Neural progenitor cell (in vitro differentiated cells): ENCODE data around the gene CNPY1. TPM values are rescaled to one million over a fixed set of nuclear protein-coding genes. Genes with fewer than 3 reads are reported as not detected.

ENCODE experiments used
- DNase-seq: peaks from one replicate; pipeline ENCODE4 v3.0.0-alpha.2; 2016; ENCODE audit warnings: low spot score
- H2AFZ ChIP-seq: fragments of 200-600 bp; sonication (generic); replicated peaks from 2 replicates; pipeline ENCODE4 v1.6.1; 2016; ENCODE audit warnings: antibody characterized with exemption
- H3F3A ChIP-seq: fragments of 200-600 bp; sonication (generic); 2 replicates; pipeline ENCODE4 v1.6.1; 2016; ENCODE audit warnings: antibody characterized with exemption, low read depth
- H3K27ac ChIP-seq: fragments of 200-600 bp; sonication (generic); 2 replicates; pipeline ENCODE4 v1.5.1; 2016; ENCODE audit warnings: mild to moderate bottlenecking
- H3K27me3 ChIP-seq: fragments of 200-600 bp; sonication (generic); 2 replicates; pipeline ENCODE4 v1.6.1; 2016; ENCODE audit warnings: mild to moderate bottlenecking, moderate library complexity
- H3K36me3 ChIP-seq: fragments of 200-600 bp; sonication (generic); 2 replicates; pipeline ENCODE4 v1.5.1; 2016
- H3K4me1 ChIP-seq: fragments of 200-600 bp; sonication (generic); 2 replicates; pipeline ENCODE4 v1.6.1; 2016; ENCODE audit warnings: mixed run types
- H3K4me2 ChIP-seq: fragments of 200-600 bp; sonication (generic); 2 replicates; pipeline ENCODE4 v1.6.1; 2016
- H3K4me3 ChIP-seq: fragments of 200-600 bp; sonication (generic); 2 replicates; pipeline ENCODE4 v1.5.1; 2016
- H3K79me2 ChIP-seq: fragments of 200-600 bp; sonication (generic); 2 replicates; pipeline ENCODE4 v1.6.1; 2016; ENCODE audit warnings: low read depth
- H3K9ac ChIP-seq: fragments of 200-600 bp; sonication (generic); 2 replicates; pipeline ENCODE4 v1.6.1; 2016
- H3K9me3 ChIP-seq: fragments of 200-600 bp; sonication (generic); 2 replicates; pipeline ENCODE4 v1.5.1; 2016; ENCODE audit warnings: low read depth
- H4K20me1 ChIP-seq: fragments of 200-600 bp; sonication (generic); 2 replicates; pipeline ENCODE4 v1.6.1; 2016; ENCODE audit warnings: low read depth
- H3K27ac Mint-ChIP-seq: 3 replicates; pipeline ENCODE4 v1.8.0; 2021; ENCODE audit warnings: mixed read lengths
- H3K27me3 Mint-ChIP-seq: 2 replicates; pipeline ENCODE4 v1.8.0; 2022; ENCODE audit warnings: low read depth, mild to moderate bottlenecking, inconsistent platforms, moderate library complexity, mixed read lengths; ENCODE audit not compliant: insufficient read depth
- H3K36me3 Mint-ChIP-seq: 3 replicates; pipeline ENCODE4 v1.8.0; 2021; ENCODE audit warnings: mixed read lengths
- H3K4me1 Mint-ChIP-seq: 3 replicates; pipeline ENCODE4 v1.8.0; 2021; ENCODE audit warnings: mixed read lengths
- H3K4me3 Mint-ChIP-seq: 3 replicates; pipeline ENCODE4 v1.8.0; 2021; ENCODE audit warnings: mild to moderate bottlenecking, moderate library complexity, mixed read lengths
- H3K9me3 Mint-ChIP-seq: 3 replicates; pipeline ENCODE4 v1.8.0; 2020; ENCODE audit warnings: mixed read lengths
- EZH2 ChIP-seq: fragments of 200-600 bp; sonication (generic); IDR thresholded peaks from 2 replicates; pipeline ENCODE4 v1.6.1; 2017; ENCODE audit warnings: antibody characterized with exemption, mild to moderate bottlenecking, moderate library complexity
- EZH2phosphoT487 ChIP-seq: fragments of 200-600 bp; sonication (generic); IDR thresholded peaks from 2 replicates; pipeline ENCODE4 v1.6.1; 2017; ENCODE audit warnings: antibody characterized with exemption
- total RNA-seq: library from RNA; depleted of rRNA; stranded (reverse); fragments of >200 nt; gene quantifications from 2 replicates; pipeline ENCODE4 v1.2.3, GENCODE V29; 2015; ENCODE audit warnings: low replicate concordance
- TF ChIP-seq, protein P1 (sequence below): fragments of 200-600 bp; sonication (generic); IDR thresholded peaks from 2 replicates; pipeline ENCODE4 v1.5.1; 2017; ENCODE audit warnings: antibody characterized with exemption, mild to moderate bottlenecking

Gene CNPY1
- total RNA-seq, 1 donor from 2014 or later, result not detected

DNA sequence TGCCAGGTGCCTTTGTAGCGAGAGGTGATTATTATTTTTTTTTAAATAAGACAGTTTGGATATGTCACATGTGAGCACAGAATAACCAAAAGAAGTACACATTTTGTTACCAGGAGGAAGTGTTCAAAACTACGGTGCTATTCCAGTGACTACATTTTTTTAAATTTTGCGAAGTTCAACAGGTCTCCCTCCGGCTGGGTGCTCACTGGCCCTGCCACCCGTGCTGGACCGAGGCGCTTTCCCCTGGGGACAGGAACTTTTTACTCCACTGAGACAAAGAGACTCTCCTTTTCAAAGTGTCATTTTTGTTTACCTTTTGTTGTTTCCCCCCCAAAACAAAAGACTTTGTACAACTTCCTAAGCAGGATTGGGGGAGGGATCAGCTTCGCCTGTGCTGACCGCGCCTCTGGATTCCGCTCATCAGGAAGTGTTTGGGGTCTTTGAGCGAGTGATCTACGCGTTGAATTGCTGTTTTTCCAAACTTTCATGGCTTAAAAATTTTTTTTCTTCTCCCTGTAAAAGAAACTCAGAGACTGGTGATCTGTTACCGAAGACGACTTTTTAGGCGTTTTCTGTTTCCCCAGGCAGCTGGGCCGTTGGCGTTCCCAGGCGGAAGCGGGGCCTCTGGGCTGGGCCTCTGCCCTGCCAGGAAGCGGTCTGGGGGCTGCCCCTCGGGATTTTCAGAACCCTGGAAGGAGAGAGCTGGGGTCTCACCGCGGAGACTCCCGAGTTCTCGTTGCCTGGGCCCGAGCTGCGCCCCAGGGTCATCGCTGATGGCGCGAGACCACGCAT is 81.2 kb downstream of the CNPY1 start:
- Mint-ChIP-seq H3K4me1 (peaks cover 60% of the 10 kb centered on the region), H3K27me3 (peaks cover 66% of the 10 kb centered on the region), H3K27ac (peak overlapping the region; percentile 71), H3K4me3 (peak overlapping the region; percentile 88), H3K9me3 (peaks cover 4% of the 10 kb centered on the region), H3K36me3 (peaks cover 14% of the 10 kb centered on the region)
- Histone ChIP-seq H3K9ac (no peak overlapping the region), H2AFZ (no peak overlapping the region), H3F3A (peaks cover 41% of the 10 kb centered on the region), H3K36me3 (no peaks in the 10 kb centered on the region), H3K27ac (no peak overlapping the region), H3K4me2 (no peak overlapping the region), H3K4me1 (peaks cover 16% of the 10 kb centered on the region), H3K4me3 (no peak overlapping the region), H4K20me1 (peaks cover 100% of the 10 kb centered on the region), H3K79me2 (no peaks in the 10 kb centered on the region), H3K9me3 (no peaks in the 10 kb centered on the region), H3K27me3 (peaks cover 100% of the 10 kb centered on the region)
- peak; percentile 66 for DNase-seq
- peak; percentile 51 for TF ChIP-seq EZH2phosphoT487
- peak; percentile 28 for TF ChIP-seq EZH2
- TF ChIP-seq, protein P1, sequence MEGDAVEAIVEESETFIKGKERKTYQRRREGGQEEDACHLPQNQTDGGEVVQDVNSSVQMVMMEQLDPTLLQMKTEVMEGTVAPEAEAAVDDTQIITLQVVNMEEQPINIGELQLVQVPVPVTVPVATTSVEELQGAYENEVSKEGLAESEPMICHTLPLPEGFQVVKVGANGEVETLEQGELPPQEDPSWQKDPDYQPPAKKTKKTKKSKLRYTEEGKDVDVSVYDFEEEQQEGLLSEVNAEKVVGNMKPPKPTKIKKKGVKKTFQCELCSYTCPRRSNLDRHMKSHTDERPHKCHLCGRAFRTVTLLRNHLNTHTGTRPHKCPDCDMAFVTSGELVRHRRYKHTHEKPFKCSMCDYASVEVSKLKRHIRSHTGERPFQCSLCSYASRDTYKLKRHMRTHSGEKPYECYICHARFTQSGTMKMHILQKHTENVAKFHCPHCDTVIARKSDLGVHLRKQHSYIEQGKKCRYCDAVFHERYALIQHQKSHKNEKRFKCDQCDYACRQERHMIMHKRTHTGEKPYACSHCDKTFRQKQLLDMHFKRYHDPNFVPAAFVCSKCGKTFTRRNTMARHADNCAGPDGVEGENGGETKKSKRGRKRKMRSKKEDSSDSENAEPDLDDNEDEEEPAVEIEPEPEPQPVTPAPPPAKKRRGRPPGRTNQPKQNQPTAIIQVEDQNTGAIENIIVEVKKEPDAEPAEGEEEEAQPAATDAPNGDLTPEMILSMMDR, result no peak

DNA sequence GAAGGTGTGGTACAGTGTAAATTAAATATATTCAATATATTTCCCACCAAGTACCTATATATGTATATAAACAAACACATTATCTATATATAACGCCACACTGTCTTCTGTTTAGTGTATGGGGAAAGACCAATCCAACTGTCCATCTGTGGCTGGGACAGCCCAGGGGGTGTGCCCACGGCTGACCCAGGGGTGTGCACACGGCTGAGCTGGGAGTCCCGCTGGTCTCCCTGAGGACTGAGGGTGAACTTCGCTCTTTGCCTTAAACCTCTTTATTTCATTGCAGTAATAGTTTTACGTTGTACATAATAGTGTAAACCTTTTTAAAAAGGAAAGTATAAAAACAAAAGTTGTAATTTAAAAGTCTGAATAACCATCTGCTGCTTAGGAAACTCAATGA is 82.2 kb downstream of the CNPY1 start:
- H3K9me3 ChIP-seq, result no peaks in the 10 kb centered on the region
- TF ChIP-seq EZH2 (no peak), EZH2phosphoT487 (no peak)
- TF ChIP-seq, protein P1, result no peak
- peak overlapping the region; percentile 88 for H3K4me3 Mint-ChIP-seq
- peaks cover 21% of the 10 kb centered on the region for H3K36me3 Mint-ChIP-seq
- no peak for DNase-seq
- no peak overlapping the region for H2AFZ ChIP-seq
- no peaks in the 10 kb centered on the region for H3K36me3 ChIP-seq
- H3K9me3 Mint-ChIP-seq, result peaks cover 4% of the 10 kb centered on the region
- peaks cover 48% of the 10 kb centered on the region for H3F3A ChIP-seq
- peaks cover 65% of the 10 kb centered on the region for H3K27me3 Mint-ChIP-seq
- peaks cover 56% of the 10 kb centered on the region for H3K4me1 Mint-ChIP-seq
- no peak overlapping the region for H3K9ac ChIP-seq
- no peak overlapping the region for H3K4me2 ChIP-seq
- peaks cover 100% of the 10 kb centered on the region for H4K20me1 ChIP-seq
- H3K79me2 ChIP-seq, result no peaks in the 10 kb centered on the region
- no peak overlapping the region for H3K27ac Mint-ChIP-seq
- no peak overlapping the region for H3K4me3 ChIP-seq
- peaks cover 100% of the 10 kb centered on the region for H3K27me3 ChIP-seq
- H3K4me1 ChIP-seq, result peaks cover 16% of the 10 kb centered on the region
- H3K27ac ChIP-seq, result no peak overlapping the region

DNA sequence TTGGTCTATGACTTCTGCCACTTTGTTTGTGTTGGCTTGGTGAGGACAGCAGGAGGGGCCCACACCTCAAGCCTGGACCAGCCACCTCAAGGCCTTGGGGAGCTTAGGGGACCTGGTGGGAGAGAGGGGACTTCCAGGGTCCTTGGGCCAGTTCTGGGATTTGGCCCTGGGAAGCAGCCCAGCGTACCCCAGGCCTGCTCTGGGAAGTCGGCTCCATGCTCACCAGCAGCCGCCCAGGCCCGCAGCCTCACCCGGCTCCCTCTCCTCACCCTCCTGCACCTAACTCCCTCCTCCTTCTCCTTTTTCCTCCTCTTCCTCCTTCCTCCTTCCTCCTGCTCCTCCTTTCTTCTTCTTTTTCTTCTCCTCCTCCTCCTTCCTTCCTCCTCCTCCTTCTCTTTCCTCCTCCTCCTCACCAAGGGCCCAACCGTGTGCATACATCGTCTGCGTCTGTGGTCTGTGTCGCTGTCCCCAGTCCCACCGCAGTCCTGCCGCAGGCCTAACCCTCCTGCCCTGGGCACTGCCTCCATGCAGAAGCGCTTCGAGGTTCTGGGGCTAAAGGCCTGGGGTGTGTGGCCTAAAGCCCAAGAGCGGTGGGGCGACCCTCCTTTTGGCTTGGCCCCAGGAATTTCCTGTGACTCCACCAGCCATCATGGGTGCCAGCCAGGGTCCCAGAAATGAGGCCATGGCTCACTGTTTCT is 83.1 kb downstream of the CNPY1 start:
- TF ChIP-seq EZH2phosphoT487 (peak; percentile 76), EZH2 (peak; percentile 84)
- TF ChIP-seq, protein P1, result no peak
- Histone ChIP-seq H3K9me3 (no peaks in the 10 kb centered on the region), H3K4me2 (no peak overlapping the region), H3K9ac (no peak overlapping the region), H3K4me1 (peaks cover 16% of the 10 kb centered on the region), H3K4me3 (no peak overlapping the region), H3K79me2 (no peaks in the 10 kb centered on the region), H3K27me3 (peaks cover 100% of the 10 kb centered on the region), H2AFZ (no peak overlapping the region), H3F3A (peaks cover 45% of the 10 kb centered on the region), H4K20me1 (peaks cover 99% of the 10 kb centered on the region), H3K27ac (no peak overlapping the region), H3K36me3 (no peaks in the 10 kb centered on the region)
- Mint-ChIP-seq H3K9me3 (peaks cover 4% of the 10 kb centered on the region), H3K27me3 (peaks cover 60% of the 10 kb centered on the region), H3K36me3 (peaks cover 22% of the 10 kb centered on the region), H3K4me3 (peak overlapping the region; percentile 96), H3K4me1 (peaks cover 50% of the 10 kb centered on the region), H3K27ac (no peak overlapping the region)
- peak; percentile 46 for DNase-seq
